Activated CD4-positive, alpha-beta memory T cell treated with anti-CD3 and anti-CD28 coated beads, Interleukin-2, amount 10 ng/mL, durations not matched to agents 7 days and 5 days (primary cell): Measurements from ENCODE around the gene IGBP1. TPM values are rescaled to one million over a fixed set of nuclear protein-coding genes. Genes with fewer than 3 reads are reported as not detected.

Experiments used
- total RNA-seq, 2 experiments: library from RNA; stranded (reverse); gene quantifications; one replicate each; pipeline ENCODE4 v1.2.3, GENCODE V29; 2021

Gene IGBP1
- total RNA-seq, 2 experiments from 2014 or later = 63.2 to 65.6 TPM

Other genes with a start within 250 kb of the IGBP1 start
- gene AWAT2, start 83.5 kb upstream of the IGBP1 start, total RNA-seq = not detected
- not detected for gene OTUD6A, start 71.0 kb upstream of the IGBP1 start, total RNA-seq
- gene DGAT2L6, start 44.0 kb downstream of the IGBP1 start, total RNA-seq = not detected
- not detected for gene AWAT1, start 101.2 kb downstream of the IGBP1 start, total RNA-seq
- under 1 TPM; 0.15 to 0.35 TPM for gene P2RY4, start 126.8 kb downstream of the IGBP1 start, total RNA-seq
- not detected for gene ARR3, start 134.9 kb downstream of the IGBP1 start, total RNA-seq
- gene RAB41, start 148.7 kb downstream of the IGBP1 start, total RNA-seq = not detected
- 10 to 100 TPM; 36.3 to 38.8 TPM for gene PDZD11, start 156.5 kb downstream of the IGBP1 start, total RNA-seq
- gene KIF4A, start 156.7 kb downstream of the IGBP1 start, total RNA-seq = 10 to 100 TPM; 33.3 to 34.0 TPM